MCF 10A (cell line): ENCODE measurements around the gene STOML3. TPM values are rescaled to one million over a fixed set of nuclear protein-coding genes. Genes with fewer than 3 reads are reported as not detected.

Experiments used
- BruUV-seq: library from RNA; stranded (reverse); fragments of 400-500 nt; replicated peaks from 2 replicates; lab custom pipeline; 2021; lab: Mats Ljungman, UMichigan
- CTCF ChIA-PET: fragments of 300-600 bp; sonication (Branson Sonifier 250); formaldehyde crosslinking; extraction: SDS; loops from one replicate; lab custom pipeline; 2021; ENCODE audit warnings: antibody characterized with exemption, inconsistent platforms; lab: Yijun Ruan, JAX
- POLR2A ChIA-PET: fragments of 300-600, 350-650 bp; sonication (Branson Sonifier 250); formaldehyde crosslinking; extraction: SDS; loops from one replicate; lab custom pipeline; 2020; ENCODE audit warnings: antibody characterized with exemption, inconsistent platforms; lab: Yijun Ruan, JAX
- DNase-seq: peaks from one replicate; pipeline ENCODE4 v3.0.0-alpha.2; 2018; ENCODE audit not compliant: unreplicated experiment
- H3K27ac Mint-ChIP-seq: one replicate; pipeline ENCODE4 v1.8.0; 2022; ENCODE audit warnings: mild to moderate bottlenecking, low read depth, mixed read lengths; ENCODE audit not compliant: unreplicated experiment
- H3K27me3 Mint-ChIP-seq: one replicate; pipeline ENCODE4 v1.8.0; 2022; ENCODE audit warnings: mixed read lengths; ENCODE audit not compliant: insufficient read depth, unreplicated experiment
- H3K36me3 Mint-ChIP-seq: one replicate; pipeline ENCODE4 v1.8.0; 2022; ENCODE audit warnings: mild to moderate bottlenecking, moderate library complexity, mixed read lengths; ENCODE audit not compliant: insufficient read depth, unreplicated experiment
- H3K4me1 Mint-ChIP-seq: one replicate; pipeline ENCODE4 v1.8.0; 2022; ENCODE audit warnings: mixed read lengths; ENCODE audit not compliant: insufficient read depth, unreplicated experiment
- H3K4me3 Mint-ChIP-seq: one replicate; pipeline ENCODE4 v1.8.0; 2022; ENCODE audit warnings: mild to moderate bottlenecking, moderate library complexity, mixed read lengths; ENCODE audit not compliant: unreplicated experiment
- H3K9me3 Mint-ChIP-seq: one replicate; pipeline ENCODE4 v1.8.0; 2022; ENCODE audit warnings: mixed read lengths; ENCODE audit not compliant: unreplicated experiment
- intact Hi-C: fragments of 100-400 bp; cut with micrococcal nuclease; formaldehyde crosslinking; loops from 2 replicates; pipeline ENCODE4 v1.14.1; 2022
- total RNA-seq: library from RNA; stranded (reverse); gene quantifications from 2 replicates; pipeline ENCODE4 v1.2.3, GENCODE V29; 2022
- TF ChIP-seq, protein P1 (sequence below): fragments of 200-600 bp; IDR thresholded peaks from one replicate; pipeline ENCODE4 v1.8.0; 2022; ENCODE audit warnings: antibody characterized with exemption, mild to moderate bottlenecking; ENCODE audit not compliant: unreplicated experiment

Gene STOML3
- total RNA-seq, 1 experiment from 2014 or later: not detected

DNA sequence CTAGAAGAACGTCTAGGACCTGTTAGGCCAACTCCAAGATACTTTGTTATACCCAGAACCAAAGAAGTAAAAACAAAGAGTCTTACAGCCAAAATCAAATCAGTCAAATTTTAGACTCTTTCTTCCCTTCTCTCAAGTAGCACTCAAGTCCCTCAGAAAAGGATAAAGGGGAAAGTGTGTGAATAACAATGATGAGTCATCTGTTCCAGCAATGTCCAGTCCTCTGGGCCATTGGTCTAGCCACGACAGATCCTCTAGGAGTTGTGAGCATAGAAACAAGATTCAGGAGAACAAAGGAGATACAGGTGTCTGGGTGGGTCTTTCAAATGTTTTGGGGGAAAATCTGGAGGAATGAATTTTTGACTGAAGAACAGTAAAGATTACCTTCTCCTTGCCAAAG, 36.3 kb downstream of the STOML3 start:
- H3K27ac Mint-ChIP-seq: no peak overlapping the region
- H3K36me3 Mint-ChIP-seq: no peaks in the 10 kb centered on the region
- H3K27me3 Mint-ChIP-seq: no peaks in the 10 kb centered on the region
- H3K9me3 Mint-ChIP-seq: no peaks in the 10 kb centered on the region
- H3K4me1 Mint-ChIP-seq: peaks cover 19% of the 10 kb centered on the region
- H3K4me3 Mint-ChIP-seq: no peak overlapping the region
- POLR2A ChIA-PET: interaction anchor here (0.8 to 1.0 kb wide), 2 partner anchors 12 to 83 kb away, joined by 3 to 5 read pairs; partner anchors contain the start of gene PROSER1
- DNase-seq: peak; percentile 61
- TF ChIP-seq, protein P1, sequence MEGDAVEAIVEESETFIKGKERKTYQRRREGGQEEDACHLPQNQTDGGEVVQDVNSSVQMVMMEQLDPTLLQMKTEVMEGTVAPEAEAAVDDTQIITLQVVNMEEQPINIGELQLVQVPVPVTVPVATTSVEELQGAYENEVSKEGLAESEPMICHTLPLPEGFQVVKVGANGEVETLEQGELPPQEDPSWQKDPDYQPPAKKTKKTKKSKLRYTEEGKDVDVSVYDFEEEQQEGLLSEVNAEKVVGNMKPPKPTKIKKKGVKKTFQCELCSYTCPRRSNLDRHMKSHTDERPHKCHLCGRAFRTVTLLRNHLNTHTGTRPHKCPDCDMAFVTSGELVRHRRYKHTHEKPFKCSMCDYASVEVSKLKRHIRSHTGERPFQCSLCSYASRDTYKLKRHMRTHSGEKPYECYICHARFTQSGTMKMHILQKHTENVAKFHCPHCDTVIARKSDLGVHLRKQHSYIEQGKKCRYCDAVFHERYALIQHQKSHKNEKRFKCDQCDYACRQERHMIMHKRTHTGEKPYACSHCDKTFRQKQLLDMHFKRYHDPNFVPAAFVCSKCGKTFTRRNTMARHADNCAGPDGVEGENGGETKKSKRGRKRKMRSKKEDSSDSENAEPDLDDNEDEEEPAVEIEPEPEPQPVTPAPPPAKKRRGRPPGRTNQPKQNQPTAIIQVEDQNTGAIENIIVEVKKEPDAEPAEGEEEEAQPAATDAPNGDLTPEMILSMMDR: no peak
- BruUV-seq: no TSS peak
- intact Hi-C loops: no loop called here
- CTCF ChIA-PET: interaction anchor here (0.6 to 0.7 kb wide), 2 partner anchors 43 to 194 kb away, joined by 3 to 6 read pairs; no protein-coding TSS in a partner anchor

DNA sequence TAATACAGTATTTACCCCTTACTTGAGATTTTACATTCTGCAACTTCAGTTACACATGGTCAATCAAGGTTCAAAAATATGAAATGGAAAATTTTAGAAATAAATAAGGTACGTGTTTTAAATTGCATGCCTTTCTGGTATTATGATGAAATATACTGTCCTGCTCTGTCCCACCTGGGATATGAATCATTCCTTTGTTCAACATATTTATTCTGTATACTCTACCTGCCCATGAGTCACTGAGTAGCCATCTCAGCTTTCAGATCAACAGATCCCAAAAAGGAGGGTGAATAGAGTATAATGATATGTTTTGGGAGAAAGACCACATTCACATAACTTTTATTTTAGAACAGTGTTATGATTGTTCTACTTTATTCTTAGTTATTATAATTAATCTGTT, 37.8 kb downstream of the STOML3 start:
- DNase-seq: peak; percentile 77
- BruUV-seq: no TSS peak
- intact Hi-C loops: no loop called here
- H3K9me3 Mint-ChIP-seq: no peaks in the 10 kb centered on the region
- TF ChIP-seq, protein P1: no peak
- ChIA-PET POLR2A (interaction anchor here (0.9 to 1.4 kb wide), 4 partner anchors 28 to 84 kb away, joined by 3 to 7 read pairs (median 4); no protein-coding TSS in a partner anchor), CTCF (no interaction called here)
- H3K27ac Mint-ChIP-seq: no peak overlapping the region
- no peaks in the 10 kb centered on the region for H3K36me3 Mint-ChIP-seq
- peaks cover 19% of the 10 kb centered on the region for H3K4me1 Mint-ChIP-seq
- no peaks in the 10 kb centered on the region for H3K27me3 Mint-ChIP-seq
- H3K4me3 Mint-ChIP-seq: no peak overlapping the region

DNA sequence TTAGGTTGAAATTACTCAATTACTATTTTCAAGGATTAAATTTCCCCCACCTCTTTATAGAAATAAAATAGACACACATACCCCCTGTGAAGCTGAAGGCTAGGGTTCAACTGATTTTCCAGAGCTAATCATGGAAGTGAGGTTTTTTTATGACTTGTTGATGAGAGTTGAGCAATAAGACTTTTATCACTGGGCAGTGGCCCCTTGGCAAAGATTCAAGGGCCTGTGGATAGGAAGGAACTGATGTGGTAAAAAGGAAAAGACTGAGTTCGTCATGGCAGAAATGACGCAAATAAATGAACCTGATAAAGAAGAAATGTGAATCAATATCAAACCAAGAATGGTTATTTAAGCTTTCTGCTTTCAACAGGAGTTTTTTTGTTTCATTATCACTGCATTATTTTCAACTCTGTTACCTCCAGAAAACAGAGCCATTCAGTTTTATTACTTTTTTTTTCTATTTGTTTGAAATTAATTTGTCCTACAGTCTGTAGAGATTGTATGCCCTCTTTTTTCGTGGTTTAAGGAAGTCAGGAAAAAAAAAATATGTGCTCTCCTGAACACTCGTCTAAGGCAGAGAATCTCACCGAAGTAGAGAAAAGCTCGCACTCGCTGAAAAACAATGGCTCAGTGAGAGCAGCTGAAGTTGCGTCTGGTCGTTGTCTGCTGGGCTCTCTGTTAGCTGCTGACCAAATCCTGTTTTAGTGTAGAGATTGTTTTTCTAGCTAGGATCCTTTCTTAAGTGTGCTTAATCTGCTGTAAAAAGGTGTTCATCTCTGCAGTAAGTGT, 38.9 kb downstream of the STOML3 start:
- BruUV-seq: no TSS peak
- H3K36me3 Mint-ChIP-seq: no peaks in the 10 kb centered on the region
- peak; percentile 40 for DNase-seq
- no peak overlapping the region for H3K4me3 Mint-ChIP-seq
- peak overlapping the region; percentile 49 for H3K27ac Mint-ChIP-seq
- peaks cover 19% of the 10 kb centered on the region for H3K4me1 Mint-ChIP-seq
- ChIA-PET POLR2A (interaction anchor here (0.9 to 1.4 kb wide), 4 partner anchors 15 to 85 kb away, joined by 4 to 7 read pairs (median 6); no protein-coding TSS in a partner anchor), CTCF (no interaction called here)
- TF ChIP-seq, protein P1: no peak
- intact Hi-C loops: no loop called here
- no peaks in the 10 kb centered on the region for H3K27me3 Mint-ChIP-seq
- H3K9me3 Mint-ChIP-seq: no peaks in the 10 kb centered on the region

DNA sequence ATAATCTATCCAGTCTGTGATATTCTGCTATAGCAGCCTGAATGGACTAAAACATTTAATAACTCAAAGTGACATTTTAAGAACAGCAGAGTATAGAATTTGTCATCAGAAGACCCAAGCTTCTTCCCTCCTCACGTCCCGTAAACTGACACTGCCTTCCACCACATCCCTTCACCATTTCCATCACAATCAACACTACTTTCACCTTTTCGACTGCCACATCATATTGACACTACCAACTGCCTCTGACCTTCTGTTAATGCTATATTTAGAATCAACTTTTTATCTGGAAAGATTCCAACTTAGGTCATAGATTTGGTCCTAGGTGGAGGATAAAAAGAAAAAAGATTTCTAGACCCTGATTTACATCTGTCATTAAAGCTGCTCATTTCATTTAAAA, 39.6 kb downstream of the STOML3 start:
- BruUV-seq: no TSS peak
- Mint-ChIP-seq H3K36me3 (no peaks in the 10 kb centered on the region), H3K27ac (peak overlapping the region; percentile 49), H3K9me3 (no peaks in the 10 kb centered on the region), H3K4me3 (no peak overlapping the region), H3K27me3 (no peaks in the 10 kb centered on the region), H3K4me1 (peaks cover 19% of the 10 kb centered on the region)
- TF ChIP-seq, protein P1: no peak
- intact Hi-C loops: no loop called here
- ChIA-PET POLR2A (interaction anchor here (0.9 to 1.1 kb wide), 2 partner anchors 16 to 85 kb away, joined by 4 to 5 read pairs; no protein-coding TSS in a partner anchor), CTCF (no interaction called here)
- no peak for DNase-seq
